Muscle of leg (tissue), 16 donors: ENCODE results near the gene KLK15. TPM values are rescaled to one million over a fixed set of nuclear protein-coding genes. Genes with fewer than 3 reads are reported as not detected.

Experiments used
- DNase-seq: peaks from one replicate; pipeline ENCODE4 v3.0.0; 2013
- H3K27ac ChIP-seq: one replicate; pipeline ENCODE4 v1.5.1; 2013; ENCODE audit warnings: mild to moderate bottlenecking, low read length, control low read depth
- H3K27me3 ChIP-seq: one replicate; pipeline ENCODE4 v1.6.1; 2013; ENCODE audit warnings: low read length; ENCODE audit not compliant: control insufficient read depth, insufficient read depth
- H3K36me3 ChIP-seq: one replicate; pipeline ENCODE4 v1.6.1; 2013; ENCODE audit warnings: low read length; ENCODE audit not compliant: control insufficient read depth, insufficient read depth
- H3K4me1 ChIP-seq: one replicate; pipeline ENCODE4 v1.6.1; 2013; ENCODE audit warnings: low read length; ENCODE audit not compliant: control insufficient read depth, insufficient read depth
- H3K4me3 ChIP-seq: one replicate; pipeline ENCODE4 v1.5.1; 2013; ENCODE audit warnings: low read length, control low read depth
- H3K9me3 ChIP-seq: replicated peaks from 2 replicates; pipeline ENCODE4 v1.6.1; 2013; ENCODE audit warnings: low read depth, low read length; ENCODE audit not compliant: control insufficient read depth
- WGBS: methylation state at CpG from one replicate; pipeline ENCODE4 v1.1.5; 2013; ENCODE audit warnings: missing lambda C conversion rate; ENCODE audit not compliant: insufficient coverage; 5-methylcytosine and 5-hydroxymethylcytosine counted together
- long read RNA-seq, 11 donors: transcript quantifications; one replicate each; lab custom pipeline, GENCODE V29; 2026
- polyA plus RNA-seq, 8 donors: library from polyadenylated mRNA; unstranded; fragments of 120-200 nt; gene quantifications; one replicate each; pipeline versions ENCODE4 v1.2.1 to v1.2.3, GENCODE V29; 2013; ENCODE audit warnings: inconsistent platforms in 1 of 8, low replicate concordance in 1 of 8; ENCODE audit not compliant: insufficient read length in 8 of 8, insufficient read depth in 1 of 8
- total RNA-seq: library from RNA; stranded (reverse); fragments of 120-200 nt; gene quantifications from one replicate; pipeline ENCODE4 v1.2.4, GENCODE V29; 2013

Gene KLK15
- total RNA-seq: not detected
- polyA plus RNA-seq: under 1 TPM in 1 of 8 donors, not detected in 7; 0.17 TPM
- long read RNA-seq, donor 1: 0 reads
- long read RNA-seq, donor 2: 0 reads
- long read RNA-seq, donor 3: 0 reads
- long read RNA-seq, donor 4: 0 reads
- long read RNA-seq, donor 5: 0 reads
- long read RNA-seq, donor 6: 0 reads
- long read RNA-seq, donor 7: 0 reads
- long read RNA-seq, donor 8, partial matches to known transcripts: 0 of 1 reads
- long read RNA-seq, donor 8, other reads (novel, unspliced or antisense): 0 of 1 reads
- long read RNA-seq, donor 9: 0 reads
- long read RNA-seq, donor 10: 0 reads
- long read RNA-seq, donor 11: 0 reads

GRCh38 chr19:50833117-50833801 lies at the start of gene KLK15:
Gene KLK15, minus strand, starts transcription at chr19:50833574. Its CDS starts 2,082 bp downstream, at chr19:50831492.
- Histone ChIP-seq H3K4me1 (peaks cover 10% of the 10 kb centered on the region), H3K4me3 (no peak within 1 kb of the TSS), H3K36me3 (no peaks in the 10 kb centered on the region), H3K9me3 (no peaks in the 10 kb centered on the region), H3K27me3 (peaks cover 24% of the 10 kb centered on the region), H3K27ac (no peak within 1 kb of the TSS)
- 73% methylated on average over 8 of the region's 8 CpGs for WGBS
- no peak for DNase-seq

- H3K27me3 ChIP-seq: peaks cover 2% of the 10 kb centered on the region
- no CpG with 5 or more reads among the region's 3 CpGs for WGBS
- no peak overlapping the region for H3K4me3 ChIP-seq
- no peak for DNase-seq
- no peaks in the 10 kb centered on the region for H3K4me1 ChIP-seq
- no peaks in the 10 kb centered on the region for H3K36me3 ChIP-seq
- no peak overlapping the region for H3K27ac ChIP-seq
- no peaks in the 10 kb centered on the region for H3K9me3 ChIP-seq
Observed at GRCh38 chr19:50882188-50882587, 48.8 kb upstream of the KLK15 start.

GRCh38 chr19:50880241-50880640 lies 46.9 kb upstream of the KLK15 start:
- DNase-seq: no peak
- Histone ChIP-seq H3K27ac (no peak overlapping the region), H3K36me3 (no peaks in the 10 kb centered on the region), H3K27me3 (peaks cover 2% of the 10 kb centered on the region), H3K4me1 (peaks cover 4% of the 10 kb centered on the region), H3K9me3 (no peaks in the 10 kb centered on the region), H3K4me3 (no peak overlapping the region)
- WGBS: 54% methylated on average over 4 of the region's 5 CpGs

- H3K27ac ChIP-seq: no peak overlapping the region
- peaks cover 2% of the 10 kb centered on the region for H3K27me3 ChIP-seq
- no peak for DNase-seq
- WGBS: 40% methylated on average over 2 of the region's 5 CpGs
- no peaks in the 10 kb centered on the region for H3K36me3 ChIP-seq
- peaks cover 4% of the 10 kb centered on the region for H3K4me1 ChIP-seq
- H3K9me3 ChIP-seq: no peaks in the 10 kb centered on the region
- no peak overlapping the region for H3K4me3 ChIP-seq
Observed at GRCh38 chr19:50878851-50879250, 45.5 kb upstream of the KLK15 start.

- no peaks in the 10 kb centered on the region for H3K36me3 ChIP-seq
- peaks cover 2% of the 10 kb centered on the region for H3K27me3 ChIP-seq
- peaks cover 4% of the 10 kb centered on the region for H3K4me1 ChIP-seq
- no peak overlapping the region for H3K4me3 ChIP-seq
- WGBS: 12% methylated on average over 8 of the region's 8 CpGs
- no peak for DNase-seq
- no peaks in the 10 kb centered on the region for H3K9me3 ChIP-seq
- H3K27ac ChIP-seq: no peak overlapping the region
Observed at GRCh38 chr19:50877338-50877737, 44.0 kb upstream of the KLK15 start.

GRCh38 chr19:50876456-50876855 lies 43.1 kb upstream of the KLK15 start:
- Histone ChIP-seq H3K27me3 (peaks cover 2% of the 10 kb centered on the region), H3K4me3 (no peak overlapping the region), H3K27ac (no peak overlapping the region), H3K9me3 (no peaks in the 10 kb centered on the region), H3K4me1 (peaks cover 4% of the 10 kb centered on the region), H3K36me3 (no peaks in the 10 kb centered on the region)
- WGBS: 38% methylated on average over 6 of the region's 7 CpGs
- DNase-seq: peak; percentile 25

- Histone ChIP-seq H3K4me3 (no peak overlapping the region), H3K4me1 (peaks cover 4% of the 10 kb centered on the region), H3K27me3 (peaks cover 2% of the 10 kb centered on the region), H3K9me3 (no peaks in the 10 kb centered on the region), H3K36me3 (no peaks in the 10 kb centered on the region), H3K27ac (no peak overlapping the region)
- 24% methylated on average over 5 of the region's 9 CpGs for WGBS
- DNase-seq: no peak
Observed at GRCh38 chr19:50875795-50876422, 42.5 kb upstream of the KLK15 start.

GRCh38 chr19:50874211-50874610 lies 40.8 kb upstream of the KLK15 start:
- H3K9me3 ChIP-seq: no peaks in the 10 kb centered on the region
- no peaks in the 10 kb centered on the region for H3K36me3 ChIP-seq
- no peak overlapping the region for H3K27ac ChIP-seq
- H3K27me3 ChIP-seq: no peaks in the 10 kb centered on the region
- WGBS: 65% methylated on average over 5 of the region's 5 CpGs
- no peak overlapping the region for H3K4me3 ChIP-seq
- H3K4me1 ChIP-seq: peaks cover 4% of the 10 kb centered on the region
- DNase-seq: no peak

GRCh38 chr19:50873056-50873455 lies 39.7 kb upstream of the KLK15 start, which contains the start of gene KLK2:
Gene KLK2, plus strand, starts transcription at chr19:50873439. Its CDS starts 35 bp downstream, at chr19:50873474.
- peaks cover 4% of the 10 kb centered on the region for H3K4me1 ChIP-seq
- no peak within 1 kb of the TSS for H3K4me3 ChIP-seq
- H3K27ac ChIP-seq: no peak within 1 kb of the TSS
- H3K36me3 ChIP-seq: no peaks in the 10 kb centered on the region
- 100% methylated on average over 1 of the region's 3 CpGs for WGBS
- H3K27me3 ChIP-seq: no peaks in the 10 kb centered on the region
- DNase-seq: peak; percentile 20
- no peaks in the 10 kb centered on the region for H3K9me3 ChIP-seq

- no peaks in the 10 kb centered on the region for H3K27me3 ChIP-seq
- H3K4me1 ChIP-seq: no peaks in the 10 kb centered on the region
- H3K9me3 ChIP-seq: no peaks in the 10 kb centered on the region
- 47% methylated on average over 23 of the region's 26 CpGs for WGBS
- no peak for DNase-seq
- H3K36me3 ChIP-seq: no peaks in the 10 kb centered on the region
- H3K4me3 ChIP-seq: no peak overlapping the region
- H3K27ac ChIP-seq: no peak overlapping the region
Observed at GRCh38 chr19:50870417-50871089, 37.2 kb upstream of the KLK15 start.
